ENCODE measurements around the gene EVC2. TPM values are rescaled to one million over a fixed set of nuclear protein-coding genes. Genes with fewer than 3 reads are reported as not detected.

Gene EVC2
- total RNA-seq, 1 donor from 2014 or later, result 1.4 TPM

GRCh38 chr4:5563856-5564255, 144.5 kb downstream of the EVC2 start:
- no peak for TF ChIP-seq CTCF (IDR thresholded peaks at IDR 0.05; ENCODE audit: borderline replicate concordance)
- no peak for DNase-seq
- Histone ChIP-seq H3K36me3 (peaks cover 2% of the 10 kb centered on the region), H3K27me3 (ENCODE audit: low read depth) (no peaks in the 10 kb centered on the region), H3K4me3 (no peak overlapping the region), H3K9me3 (replicated peaks) (no peaks in the 10 kb centered on the region), H3K27ac (replicated peaks) (no peak overlapping the region), H3K4me1 (no peaks in the 10 kb centered on the region)
- intact Hi-C loops (cut with micrococcal nuclease), result no loop called here

GRCh38 chr4:5562476-5562875, 145.9 kb downstream of the EVC2 start:
- peaks cover 3% of the 10 kb centered on the region for H3K36me3 ChIP-seq
- intact Hi-C loops (cut with micrococcal nuclease), result no loop called here
- TF ChIP-seq CTCF (IDR thresholded peaks at IDR 0.05; ENCODE audit: borderline replicate concordance), result no peak

GRCh38 chr4:5561286-5561685, 147.1 kb downstream of the EVC2 start:
- no peaks in the 10 kb centered on the region for H3K4me1 ChIP-seq
- TF ChIP-seq CTCF (IDR thresholded peaks at IDR 0.05; ENCODE audit: borderline replicate concordance), result no peak
- no peak overlapping the region for H3K27ac ChIP-seq (replicated peaks)
- DNase-seq, result no peak
- H3K9me3 ChIP-seq (replicated peaks), result peaks cover 13% of the 10 kb centered on the region
- peaks cover 3% of the 10 kb centered on the region for H3K36me3 ChIP-seq
- intact Hi-C loops (cut with micrococcal nuclease), result no loop called here
- no peak overlapping the region for H3K4me3 ChIP-seq
- H3K27me3 ChIP-seq (ENCODE audit: low read depth), result no peaks in the 10 kb centered on the region

More at GRCh38 chr4:5562476-5562875, 145.9 kb downstream of the EVC2 start:
- Histone ChIP-seq H3K4me3 (no peak overlapping the region), H3K4me1 (no peaks in the 10 kb centered on the region), H3K9me3 (replicated peaks) (peaks cover 7% of the 10 kb centered on the region), H3K27me3 (ENCODE audit: low read depth) (no peaks in the 10 kb centered on the region), H3K27ac (replicated peaks) (no peak overlapping the region)
- DNase-seq, result no peak

- Histone ChIP-seq H3K4me1 (no peaks in the 10 kb centered on the region), H3K9me3 (replicated peaks) (peaks cover 13% of the 10 kb centered on the region), H3K4me3 (no peak overlapping the region), H3K36me3 (peaks cover 3% of the 10 kb centered on the region), H3K27ac (replicated peaks) (no peak overlapping the region), H3K27me3 (ENCODE audit: low read depth) (no peaks in the 10 kb centered on the region)
- no peak for DNase-seq
- intact Hi-C loops (cut with micrococcal nuclease), result no loop called here
- no peak for TF ChIP-seq CTCF (IDR thresholded peaks at IDR 0.05; ENCODE audit: borderline replicate concordance)
These were observed 149.9 kb downstream of the EVC2 start for GRCh38 chr4:5558502-5558901.

- Histone ChIP-seq H3K36me3 (peaks cover 7% of the 10 kb centered on the region), H3K4me1 (no peaks in the 10 kb centered on the region), H3K27ac (replicated peaks) (no peak overlapping the region), H3K4me3 (no peak overlapping the region), H3K9me3 (replicated peaks) (peaks cover 27% of the 10 kb centered on the region), H3K27me3 (ENCODE audit: low read depth) (no peaks in the 10 kb centered on the region)
- intact Hi-C loops (cut with micrococcal nuclease), result no loop called here
- no peak for TF ChIP-seq CTCF (IDR thresholded peaks at IDR 0.05; ENCODE audit: borderline replicate concordance)
- no peak for DNase-seq
These were observed 154.0 kb downstream of the EVC2 start for GRCh38 chr4:5554376-5554775.

GRCh38 chr4:5553801-5554200, 154.6 kb downstream of the EVC2 start:
- H3K27me3 ChIP-seq (ENCODE audit: low read depth), result no peaks in the 10 kb centered on the region
- H3K36me3 ChIP-seq, result peaks cover 5% of the 10 kb centered on the region
- DNase-seq, result no peak
- H3K4me1 ChIP-seq, result no peaks in the 10 kb centered on the region
- intact Hi-C loops (cut with micrococcal nuclease), result no loop called here
- H3K9me3 ChIP-seq (replicated peaks), result peaks cover 31% of the 10 kb centered on the region
- no peak for TF ChIP-seq CTCF (IDR thresholded peaks at IDR 0.05; ENCODE audit: borderline replicate concordance)
- no peak overlapping the region for H3K4me3 ChIP-seq
- H3K27ac ChIP-seq (replicated peaks), result no peak overlapping the region

All from left ventricle myocardium inferior (tissue), 1 donor.